A549 (cell line): ENCODE results near the gene ACE.

Experiments used
- FOSB ChIP-seq: fragments of 250-450 bp; sonication (Bioruptor Pico); IDR thresholded peaks from 2 replicates; pipeline ENCODE4 v1.5.0; 2020; ENCODE audit warnings: mild to moderate bottlenecking, moderate library complexity
- GATA3 ChIP-seq: IDR thresholded peaks from 2 replicates; pipeline ENCODE4 v1.6.1; 2012; ENCODE audit warnings: borderline replicate concordance
- HDAC2 ChIP-seq: fragments of 200-600 bp; sonication (generic); IDR thresholded peaks from 2 replicates; pipeline ENCODE4 v1.6.1; 2016
- HOXA7 ChIP-seq: fragments of 250-450 bp; sonication (Bioruptor Pico); IDR thresholded peaks from 2 replicates; pipeline ENCODE4 v1.5.0; 2020; ENCODE audit warnings: mild to moderate bottlenecking, moderate library complexity
- POLR2A ChIP-seq: IDR thresholded peaks from 2 replicates; pipeline ENCODE4 v1.6.1; 2012; ENCODE audit warnings: mild to moderate bottlenecking, low read length
- TF ChIP-seq, protein P1 (sequence below): fragments of >200 bp; sonication (Bioruptor Twin); formaldehyde crosslinking; IDR thresholded peaks from 3 replicates; pipeline ENCODE4 v1.5.1; 2016
- TF ChIP-seq, protein P2 (sequence below): IDR thresholded peaks from 2 replicates; pipeline ENCODE4 v1.6.1; 2012

DNA sequence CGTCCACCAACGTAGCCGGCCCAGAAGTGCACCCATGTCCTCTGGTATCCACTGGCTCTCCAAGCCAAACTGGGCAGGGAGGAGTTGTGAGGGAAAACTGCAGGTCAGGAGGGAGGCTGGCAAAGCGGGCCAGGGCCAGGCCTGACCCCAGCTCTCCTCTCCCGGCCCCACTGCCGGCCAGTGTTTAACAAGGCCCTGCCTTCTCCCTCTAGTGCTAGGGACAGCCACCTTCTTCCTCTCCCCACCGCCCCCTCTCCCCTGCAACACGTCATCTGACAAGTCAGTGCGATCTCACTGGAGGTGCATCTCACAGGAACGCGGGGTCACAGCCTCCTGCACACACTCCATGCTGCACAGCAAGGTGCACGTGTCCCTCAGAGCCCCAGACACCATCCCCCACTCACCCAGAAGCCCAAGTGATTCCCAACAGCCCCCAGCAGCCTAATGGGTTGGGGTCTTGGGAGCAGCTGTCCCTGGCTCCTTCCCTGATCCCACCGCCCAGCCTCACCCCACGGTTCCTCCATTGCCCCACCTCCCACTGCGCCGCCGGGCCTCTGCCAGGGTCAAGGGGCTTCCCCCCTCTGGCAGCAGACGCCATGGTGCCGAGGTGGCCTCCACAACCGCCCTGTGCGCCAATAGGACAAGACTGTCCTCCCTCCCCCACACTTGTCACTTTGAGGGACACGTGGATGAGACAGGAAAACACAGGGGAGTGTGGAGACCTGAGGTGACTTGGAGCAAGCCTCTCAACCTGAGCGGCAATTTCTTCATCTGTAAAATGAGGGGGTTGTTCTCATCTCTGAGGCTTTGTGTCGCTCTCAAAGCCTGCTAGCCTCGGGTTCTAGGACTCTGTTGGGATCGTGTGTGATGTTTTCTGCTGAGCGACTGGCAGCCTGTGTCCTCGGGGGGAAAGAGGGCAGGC, 1.1 kb upstream of the ACE start:
- TF ChIP-seq, protein P1, sequence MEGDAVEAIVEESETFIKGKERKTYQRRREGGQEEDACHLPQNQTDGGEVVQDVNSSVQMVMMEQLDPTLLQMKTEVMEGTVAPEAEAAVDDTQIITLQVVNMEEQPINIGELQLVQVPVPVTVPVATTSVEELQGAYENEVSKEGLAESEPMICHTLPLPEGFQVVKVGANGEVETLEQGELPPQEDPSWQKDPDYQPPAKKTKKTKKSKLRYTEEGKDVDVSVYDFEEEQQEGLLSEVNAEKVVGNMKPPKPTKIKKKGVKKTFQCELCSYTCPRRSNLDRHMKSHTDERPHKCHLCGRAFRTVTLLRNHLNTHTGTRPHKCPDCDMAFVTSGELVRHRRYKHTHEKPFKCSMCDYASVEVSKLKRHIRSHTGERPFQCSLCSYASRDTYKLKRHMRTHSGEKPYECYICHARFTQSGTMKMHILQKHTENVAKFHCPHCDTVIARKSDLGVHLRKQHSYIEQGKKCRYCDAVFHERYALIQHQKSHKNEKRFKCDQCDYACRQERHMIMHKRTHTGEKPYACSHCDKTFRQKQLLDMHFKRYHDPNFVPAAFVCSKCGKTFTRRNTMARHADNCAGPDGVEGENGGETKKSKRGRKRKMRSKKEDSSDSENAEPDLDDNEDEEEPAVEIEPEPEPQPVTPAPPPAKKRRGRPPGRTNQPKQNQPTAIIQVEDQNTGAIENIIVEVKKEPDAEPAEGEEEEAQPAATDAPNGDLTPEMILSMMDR = no peak
- TF ChIP-seq POLR2A = no peak
- TF ChIP-seq FOSB (CRISPR knock-in tag) = no peak
- no peak for TF ChIP-seq GATA3
- TF ChIP-seq HDAC2 = no peak
- TF ChIP-seq, protein P2, sequence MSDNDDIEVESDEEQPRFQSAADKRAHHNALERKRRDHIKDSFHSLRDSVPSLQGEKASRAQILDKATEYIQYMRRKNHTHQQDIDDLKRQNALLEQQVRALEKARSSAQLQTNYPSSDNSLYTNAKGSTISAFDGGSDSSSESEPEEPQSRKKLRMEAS = no peak
- TF ChIP-seq HOXA7 (CRISPR knock-in tag) = no peak
